ENCODE data around the gene REEP1.

REEP1 gene

GRCh38 chr2:86295066-86295465 lies 42.4 kb downstream of the REEP1 start:
- DNase-seq (ENCODE audit: insufficient read length, low spot score) (no peak), FAIRE-seq (no peak)
- TF ChIP-seq, protein P1, sequence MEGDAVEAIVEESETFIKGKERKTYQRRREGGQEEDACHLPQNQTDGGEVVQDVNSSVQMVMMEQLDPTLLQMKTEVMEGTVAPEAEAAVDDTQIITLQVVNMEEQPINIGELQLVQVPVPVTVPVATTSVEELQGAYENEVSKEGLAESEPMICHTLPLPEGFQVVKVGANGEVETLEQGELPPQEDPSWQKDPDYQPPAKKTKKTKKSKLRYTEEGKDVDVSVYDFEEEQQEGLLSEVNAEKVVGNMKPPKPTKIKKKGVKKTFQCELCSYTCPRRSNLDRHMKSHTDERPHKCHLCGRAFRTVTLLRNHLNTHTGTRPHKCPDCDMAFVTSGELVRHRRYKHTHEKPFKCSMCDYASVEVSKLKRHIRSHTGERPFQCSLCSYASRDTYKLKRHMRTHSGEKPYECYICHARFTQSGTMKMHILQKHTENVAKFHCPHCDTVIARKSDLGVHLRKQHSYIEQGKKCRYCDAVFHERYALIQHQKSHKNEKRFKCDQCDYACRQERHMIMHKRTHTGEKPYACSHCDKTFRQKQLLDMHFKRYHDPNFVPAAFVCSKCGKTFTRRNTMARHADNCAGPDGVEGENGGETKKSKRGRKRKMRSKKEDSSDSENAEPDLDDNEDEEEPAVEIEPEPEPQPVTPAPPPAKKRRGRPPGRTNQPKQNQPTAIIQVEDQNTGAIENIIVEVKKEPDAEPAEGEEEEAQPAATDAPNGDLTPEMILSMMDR (IDR thresholded peaks at IDR 0.05; ENCODE audit: insufficient read depth, missing control alignments) = no peak

DNA sequence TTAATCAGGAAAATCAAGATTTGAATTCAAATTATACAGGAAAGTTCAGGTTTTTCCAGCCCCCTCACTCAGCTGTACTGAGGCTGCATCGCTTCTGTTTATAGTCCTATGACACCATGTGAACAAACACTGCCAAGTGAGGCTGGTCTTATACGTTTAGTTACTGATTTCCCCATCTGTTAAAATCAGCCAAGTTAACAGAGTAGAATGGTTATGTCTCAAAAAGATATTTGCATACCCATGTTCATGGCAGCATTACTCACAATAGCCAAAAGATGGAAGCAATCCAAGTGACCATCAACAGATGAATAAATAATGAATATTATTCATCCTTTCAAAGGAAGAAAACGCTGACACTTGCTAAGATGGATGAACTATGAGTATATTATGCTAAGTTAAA lies 43.8 kb downstream of the REEP1 start:
- DNase-seq (ENCODE audit: insufficient read length, low spot score) (no peak), FAIRE-seq (no peak)
- TF ChIP-seq, protein P1 (IDR thresholded peaks at IDR 0.05; ENCODE audit: insufficient read depth, missing control alignments) = no peak

GRCh38 chr2:86292571-86293515 lies 44.6 kb downstream of the REEP1 start:
- TF ChIP-seq, protein P1 (IDR thresholded peaks at IDR 0.05; ENCODE audit: insufficient read depth, missing control alignments) = no peak
- DNase-seq (ENCODE audit: insufficient read length, low spot score) (no peak), FAIRE-seq (no peak)

- no peak for FAIRE-seq
- no peak for DNase-seq (ENCODE audit: insufficient read length, low spot score)
- TF ChIP-seq, protein P1 (IDR thresholded peaks at IDR 0.05; ENCODE audit: insufficient read depth, missing control alignments) = no peak
These were observed 46.1 kb downstream of the REEP1 start for GRCh38 chr2:86291328-86291662.

- FAIRE-seq (no peak), DNase-seq (ENCODE audit: insufficient read length, low spot score) (no peak)
- TF ChIP-seq, protein P1 (IDR thresholded peaks at IDR 0.05; ENCODE audit: insufficient read depth, missing control alignments) = no peak
These were observed 46.7 kb downstream of the REEP1 start for GRCh38 chr2:86290596-86291327.

DNA sequence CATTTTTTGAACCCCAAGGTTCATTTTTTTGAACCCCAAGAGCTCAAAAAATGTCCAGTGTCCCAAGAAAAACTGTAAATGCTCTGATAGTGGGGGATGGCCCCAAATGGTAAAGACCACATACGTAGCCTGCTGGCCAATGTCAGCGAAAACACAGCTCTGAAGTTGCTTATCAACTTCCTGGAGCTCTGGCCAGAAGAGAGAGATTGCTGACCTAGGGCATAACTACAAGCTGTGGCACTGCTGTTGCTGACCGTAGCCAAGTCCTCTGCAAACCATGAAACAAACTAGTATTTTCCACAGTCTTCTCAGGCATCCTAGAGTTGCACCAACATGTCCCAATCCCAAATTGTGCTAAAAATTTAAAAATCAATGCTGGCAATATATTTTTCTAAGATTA lies 50.9 kb downstream of the REEP1 start:
- FAIRE-seq = no peak
- no peak for DNase-seq (ENCODE audit: insufficient read length, low spot score)
- TF ChIP-seq, protein P1 (IDR thresholded peaks at IDR 0.05; ENCODE audit: insufficient read depth, missing control alignments) = no peak

DNA sequence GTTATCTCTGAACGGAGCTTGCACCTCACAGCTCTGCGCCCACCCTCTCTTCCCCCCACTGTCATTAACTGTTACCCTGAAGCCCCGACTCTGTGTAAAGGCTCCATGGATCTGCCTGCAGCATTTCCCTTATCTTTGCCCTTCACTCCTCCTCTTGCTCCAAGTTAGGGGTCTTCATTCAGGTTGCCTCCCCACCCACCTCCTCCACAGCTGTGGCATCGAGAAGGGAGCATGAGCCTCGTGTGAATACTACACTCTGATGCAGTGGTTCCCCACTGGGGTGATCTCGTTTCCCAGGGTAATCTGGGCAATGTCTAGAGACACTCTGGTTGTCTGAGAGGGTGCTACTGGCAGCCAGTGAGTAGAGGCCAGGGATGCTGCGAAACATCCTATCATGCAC lies 51.4 kb downstream of the REEP1 start:
- FAIRE-seq = no peak
- TF ChIP-seq, protein P1 (IDR thresholded peaks at IDR 0.05; ENCODE audit: insufficient read depth, missing control alignments) = no peak
- no peak for DNase-seq (ENCODE audit: insufficient read length, low spot score)
